IPS-18a (cell line): ENCODE measurements around the gene MTA1.

Experiments used
- H3K27ac ChIP-seq: one replicate; pipeline ENCODE4 v1.5.1; 2013; ENCODE audit warnings: low read length
- H3K27me3 ChIP-seq: one replicate; pipeline ENCODE4 v1.6.1; 2013; ENCODE audit warnings: mild to moderate bottlenecking, low read length; ENCODE audit not compliant: control insufficient read depth, insufficient read depth
- H3K36me3 ChIP-seq: one replicate; pipeline ENCODE4 v1.6.1; 2013; ENCODE audit warnings: low read depth, low read length; ENCODE audit not compliant: control insufficient read depth
- H3K4me1 ChIP-seq: one replicate; pipeline ENCODE4 v1.6.1; 2013; ENCODE audit warnings: low read depth, low read length; ENCODE audit not compliant: control insufficient read depth
- H3K4me3 ChIP-seq: one replicate; pipeline ENCODE4 v1.5.1; 2013; ENCODE audit warnings: low read length
- H3K9ac ChIP-seq: one replicate; pipeline ENCODE4 v1.6.1; 2013; ENCODE audit warnings: mild to moderate bottlenecking, low read length, moderate library complexity
- H3K9me3 ChIP-seq: one replicate; pipeline ENCODE4 v1.6.1; 2013; ENCODE audit warnings: low read depth, low read length; ENCODE audit not compliant: control insufficient read depth

The MTA1 gene

DNA sequence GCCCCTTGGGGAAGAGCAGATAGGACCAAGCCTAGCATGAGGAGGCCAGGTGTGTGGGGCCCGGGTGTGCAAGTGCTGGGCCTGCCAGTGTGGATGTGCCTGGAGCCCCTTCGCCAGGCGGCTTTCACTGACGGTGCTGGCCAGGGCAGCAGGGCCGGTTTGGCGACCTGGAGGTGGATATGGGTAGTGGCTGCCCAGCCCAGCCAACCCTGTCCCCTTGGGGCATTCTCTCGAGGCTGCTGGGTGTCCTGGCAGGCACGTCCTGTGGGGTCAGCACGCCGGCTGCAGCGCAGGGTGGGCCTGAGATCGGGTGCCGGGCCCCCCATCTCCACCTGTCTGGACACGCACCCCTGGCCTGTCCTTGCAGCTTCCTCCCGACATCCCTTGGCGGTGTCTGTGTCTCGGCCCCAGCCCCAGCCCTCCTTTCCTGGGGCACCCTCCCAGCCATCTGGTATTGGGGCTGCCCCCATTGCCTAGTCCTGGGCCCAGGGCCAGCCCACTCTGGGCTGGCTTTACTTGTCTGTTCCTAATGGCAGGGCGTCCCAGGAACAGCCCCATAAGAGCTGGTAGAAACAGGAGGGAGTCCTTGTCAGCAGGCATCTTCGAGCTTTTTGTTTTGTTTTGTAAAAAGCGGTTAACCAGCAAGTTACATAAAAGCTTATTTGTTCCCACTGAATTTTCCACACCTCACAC, 47.8 kb downstream of the MTA1 start:
- Histone ChIP-seq H3K4me3 (no peak overlapping the region), H3K36me3 (peaks cover 54% of the 10 kb centered on the region), H3K27ac (no peak overlapping the region), H3K4me1 (no peaks in the 10 kb centered on the region), H3K9ac (no peak overlapping the region), H3K27me3 (no peaks in the 10 kb centered on the region), H3K9me3 (no peaks in the 10 kb centered on the region)

DNA sequence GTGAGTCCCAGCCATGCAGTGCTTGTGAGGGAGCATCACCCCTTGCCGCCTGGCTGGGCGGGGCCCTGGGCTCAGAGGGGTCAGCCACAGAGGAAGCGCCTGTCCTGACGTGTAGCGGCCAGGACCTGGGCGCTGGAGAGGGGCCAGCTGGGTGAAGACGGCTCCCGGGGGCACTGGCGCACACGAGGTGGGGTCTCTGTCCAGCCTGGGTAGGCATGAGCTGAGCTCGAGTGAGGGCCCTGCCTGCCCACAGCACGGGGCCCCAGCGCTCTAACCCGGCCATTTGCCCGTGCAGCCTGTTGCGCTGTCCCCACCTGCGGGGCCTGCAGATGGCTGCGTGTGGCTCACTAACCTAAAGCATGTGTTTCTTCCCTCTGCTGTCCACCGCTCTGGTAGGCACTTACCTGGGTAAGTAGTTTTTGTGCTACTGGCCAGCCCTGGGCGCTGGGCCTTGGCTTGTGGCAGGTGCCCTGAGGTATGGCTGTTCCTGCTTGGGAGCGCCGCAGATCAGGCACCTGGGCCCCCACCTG, 48.4 kb downstream of the MTA1 start:
- H3K27me3 ChIP-seq, result no peaks in the 10 kb centered on the region
- H3K27ac ChIP-seq, result no peak overlapping the region
- H3K4me1 ChIP-seq, result no peaks in the 10 kb centered on the region
- no peak overlapping the region for H3K9ac ChIP-seq
- peaks cover 49% of the 10 kb centered on the region for H3K36me3 ChIP-seq
- H3K4me3 ChIP-seq, result no peak overlapping the region
- H3K9me3 ChIP-seq, result no peaks in the 10 kb centered on the region

DNA sequence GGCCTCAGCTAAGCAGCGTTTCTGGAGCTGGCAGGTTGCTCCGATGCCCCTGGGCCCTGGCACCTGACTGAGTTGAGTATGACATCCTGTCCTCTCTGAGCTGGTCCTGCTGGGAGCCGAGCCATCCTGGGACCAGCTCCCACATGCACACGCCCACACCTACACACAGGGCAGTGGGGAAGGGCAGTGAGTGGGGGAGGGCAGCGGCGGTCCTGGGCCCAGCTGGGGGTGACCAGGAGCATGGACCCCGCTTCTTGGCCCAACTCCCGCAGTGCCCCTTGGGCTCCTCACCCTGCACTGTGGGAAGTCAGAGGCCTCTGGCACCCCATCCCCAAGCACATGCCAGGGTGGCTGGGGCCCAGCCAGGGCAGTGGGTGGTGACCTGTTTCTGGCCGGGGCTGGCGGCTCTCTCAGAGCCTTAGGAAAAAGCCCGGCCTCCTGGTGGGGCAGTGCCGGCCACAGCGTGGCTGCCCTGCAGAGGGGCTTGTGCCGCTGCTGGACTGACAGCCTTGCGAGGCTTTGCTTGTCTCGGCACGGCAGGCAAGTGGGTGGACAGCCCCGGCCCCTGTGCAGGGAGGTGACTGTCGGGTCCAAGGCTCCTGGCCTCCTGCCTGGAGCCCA, 49.1 kb downstream of the MTA1 start:
- Histone ChIP-seq H3K36me3 (peaks cover 42% of the 10 kb centered on the region), H3K27ac (no peak overlapping the region), H3K4me3 (no peak overlapping the region), H3K9me3 (no peaks in the 10 kb centered on the region), H3K9ac (no peak overlapping the region), H3K4me1 (peaks cover 3% of the 10 kb centered on the region), H3K27me3 (no peaks in the 10 kb centered on the region)

GRCh38 chr14:105469456-105470349, 50.1 kb downstream of the MTA1 start:
- peaks cover 34% of the 10 kb centered on the region for H3K36me3 ChIP-seq
- H3K9me3 ChIP-seq, result no peaks in the 10 kb centered on the region
- H3K4me1 ChIP-seq, result peaks cover 3% of the 10 kb centered on the region
- no peak overlapping the region for H3K27ac ChIP-seq
- H3K9ac ChIP-seq, result no peak overlapping the region
- no peak overlapping the region for H3K4me3 ChIP-seq
- H3K27me3 ChIP-seq, result peaks cover under 1% of the 10 kb centered on the region

DNA sequence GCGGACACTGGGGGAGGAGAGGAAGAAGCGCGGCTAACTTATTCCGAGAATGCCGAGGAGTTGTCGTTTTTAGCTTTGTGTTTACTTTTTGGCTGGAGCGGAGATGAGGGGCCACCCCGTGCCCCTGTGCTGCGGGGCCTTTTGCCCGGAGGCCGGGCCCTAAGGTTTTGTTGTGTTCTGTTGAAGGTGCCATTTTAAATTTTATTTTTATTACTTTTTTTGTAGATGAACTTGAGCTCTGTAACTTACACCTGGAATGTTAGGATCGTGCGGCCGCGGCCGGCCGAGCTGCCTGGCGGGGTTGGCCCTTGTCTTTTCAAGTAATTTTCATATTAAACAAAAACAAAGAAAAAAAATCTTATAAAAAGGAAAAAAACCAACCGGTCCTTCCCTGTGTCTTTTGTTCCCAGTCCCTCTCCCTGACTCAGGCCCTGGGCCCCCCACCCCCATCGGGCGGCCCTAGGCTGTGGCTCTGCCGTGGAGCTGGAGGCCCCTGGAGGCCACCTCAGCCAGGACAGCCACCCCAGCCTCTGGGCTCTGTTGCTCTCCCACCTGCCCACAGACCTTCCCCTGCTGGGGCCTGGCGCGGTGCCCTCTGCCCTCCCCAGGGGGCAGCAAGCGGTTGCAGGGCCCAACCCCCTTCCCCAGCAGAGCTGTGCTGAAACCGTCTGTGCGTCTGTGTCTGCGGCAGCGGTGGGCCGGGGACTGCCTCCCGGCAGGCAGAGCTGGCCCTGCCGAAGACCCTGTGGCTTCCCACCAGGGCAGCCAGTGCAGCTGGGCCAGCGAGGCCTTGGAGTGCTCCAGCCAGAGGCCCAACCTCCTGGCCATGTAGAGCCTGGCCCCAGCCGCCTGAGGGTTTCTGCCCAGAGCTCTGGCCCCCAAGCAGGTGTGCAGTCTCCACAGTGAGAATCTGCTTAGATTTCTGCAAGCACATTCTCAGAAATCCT, 51.0 kb downstream of the MTA1 start:
- Histone ChIP-seq H3K27ac (no peak overlapping the region), H3K4me1 (peaks cover 7% of the 10 kb centered on the region), H3K9ac (no peak overlapping the region)

GRCh38 chr14:105471297-105471821, 51.7 kb downstream of the MTA1 start:
- H3K27ac ChIP-seq, result no peak overlapping the region
- H3K27me3 ChIP-seq, result peaks cover 17% of the 10 kb centered on the region
- H3K4me1 ChIP-seq, result peaks cover 7% of the 10 kb centered on the region
- H3K9ac ChIP-seq, result no peak overlapping the region
- no peak overlapping the region for H3K4me3 ChIP-seq
- peaks cover 21% of the 10 kb centered on the region for H3K36me3 ChIP-seq
- H3K9me3 ChIP-seq, result no peaks in the 10 kb centered on the region

More for the DNA sequence above, 51.0 kb downstream of the MTA1 start:
- peaks cover 25% of the 10 kb centered on the region for H3K36me3 ChIP-seq
- H3K4me3 ChIP-seq, result no peak overlapping the region
- no peaks in the 10 kb centered on the region for H3K9me3 ChIP-seq
- H3K27me3 ChIP-seq, result peaks cover 9% of the 10 kb centered on the region

- Histone ChIP-seq H3K36me3 (peaks cover 19% of the 10 kb centered on the region), H3K4me1 (peaks cover 7% of the 10 kb centered on the region), H3K27ac (no peak overlapping the region), H3K27me3 (peaks cover 23% of the 10 kb centered on the region), H3K9me3 (no peaks in the 10 kb centered on the region), H3K9ac (no peak overlapping the region), H3K4me3 (no peak overlapping the region)
Measured at GRCh38 chr14:105471823-105472485, 52.3 kb downstream of the MTA1 start.

GRCh38 chr14:105472486-105472991, 52.9 kb downstream of the MTA1 start:
- no peak overlapping the region for H3K27ac ChIP-seq

GRCh38 chr14:105473033-105473676, 53.5 kb downstream of the MTA1 start:
- H3K9ac ChIP-seq, result no peak overlapping the region
- no peaks in the 10 kb centered on the region for H3K9me3 ChIP-seq
- H3K4me1 ChIP-seq, result peaks cover 7% of the 10 kb centered on the region
- H3K27me3 ChIP-seq, result peaks cover 35% of the 10 kb centered on the region
- H3K4me3 ChIP-seq, result peak overlapping the region; percentile 37
- no peak overlapping the region for H3K27ac ChIP-seq
- H3K36me3 ChIP-seq, result peaks cover 10% of the 10 kb centered on the region

More at GRCh38 chr14:105472486-105472991, 52.9 kb downstream of the MTA1 start:
- H3K4me1 ChIP-seq, result peaks cover 7% of the 10 kb centered on the region
- H3K4me3 ChIP-seq, result no peak overlapping the region
- no peaks in the 10 kb centered on the region for H3K9me3 ChIP-seq
- H3K36me3 ChIP-seq, result peaks cover 13% of the 10 kb centered on the region
- peaks cover 29% of the 10 kb centered on the region for H3K27me3 ChIP-seq
- H3K9ac ChIP-seq, result no peak overlapping the region
